Activated naive CD4-positive, alpha-beta T cell treated with anti-CD3 and anti-CD28 coated beads, Interleukin-2, amount 50 U/mL, for 72 hours (primary cell): ENCODE measurements around the gene HORMAD1. TPM values are rescaled to one million over a fixed set of nuclear protein-coding genes. Genes with fewer than 3 reads are reported as not detected.
A peak's percentile ranks its signal among the peaks of the same experiment; 100 is the strongest.
"Not testable (repeated sequence)": the region's sequence is repeated elsewhere in the genome, so short reads cannot be mapped to it uniquely, and the experiment has no call there.

Source experiments
- ATAC-seq, 2 donors: fragments of 150-1000 bp; cut with Tn5 transposase; 2 replicates each; pipeline ENCODE4 v1.10.0; 2021; ENCODE audit warnings: mild to moderate bottlenecking in 2 of 2, moderate library complexity in 2 of 2
- DNase-seq, 2 donors: peaks; one replicate each; pipeline ENCODE4 v3.0.0; 2021 to 2022; ENCODE audit warnings: low spot score in 2 of 2
- H3K27ac Mint-ChIP-seq, 2 donors: one replicate each; pipeline ENCODE4 v1.8.0; 2022; ENCODE audit warnings: mild to moderate bottlenecking in 2 of 2, mixed read lengths in 2 of 2
- H3K36me3 Mint-ChIP-seq, 2 donors: one replicate each; pipeline ENCODE4 v1.8.0; 2022; ENCODE audit warnings: mixed read lengths in 2 of 2
- H3K9me3 Mint-ChIP-seq, 2 donors: one replicate each; pipeline ENCODE4 v1.8.0; 2022; ENCODE audit warnings: mixed read lengths in 2 of 2
- total RNA-seq, 2 donors: library from RNA; stranded (reverse); gene quantifications; one replicate each; pipeline ENCODE4 v1.2.3, GENCODE V29; 2022

Gene HORMAD1
- total RNA-seq, 2 donors from 2014 or later: 0.32 TPM; not detected in 1

GRCh38 chr1:150718225-150718891, 2.3 kb downstream of the HORMAD1 start:
- ATAC-seq: no peak
- H3K9me3 Mint-ChIP-seq: no peaks in the 10 kb centered on the region
- no peak for DNase-seq

GRCh38 chr1:150709031-150709430, 11.7 kb downstream of the HORMAD1 start:
- H3K9me3 Mint-ChIP-seq: not testable (repeated sequence)

More at GRCh38 chr1:150718225-150718891, 2.3 kb downstream of the HORMAD1 start:
- H3K36me3 Mint-ChIP-seq: no peaks in the 10 kb centered on the region
- no peak overlapping the region for H3K27ac Mint-ChIP-seq

GRCh38 chr1:150708595-150708994, 12.1 kb downstream of the HORMAD1 start:
- H3K36me3 Mint-ChIP-seq: no peaks in the 10 kb centered on the region
- H3K27ac Mint-ChIP-seq: no peak overlapping the region
- H3K9me3 Mint-ChIP-seq: no peaks in the 10 kb centered on the region
- DNase-seq (peak in 1 of 2 donors; percentile 23), ATAC-seq (peak; percentile 73 to 83)

More at GRCh38 chr1:150709031-150709430, 11.7 kb downstream of the HORMAD1 start:
- DNase-seq, H3K27ac Mint-ChIP-seq, H3K36me3 Mint-ChIP-seq: not testable (repeated sequence)
- ATAC-seq: peak in 1 of 2 donors; percentile 16

GRCh38 chr1:150706091-150706490, 14.6 kb downstream of the HORMAD1 start:
- Mint-ChIP-seq H3K36me3 (no peaks in the 10 kb centered on the region), H3K9me3 (no peaks in the 10 kb centered on the region), H3K27ac (no peak overlapping the region)
- no peak for ATAC-seq
- no peak for DNase-seq

GRCh38 chr1:150703427-150703826, 17.3 kb downstream of the HORMAD1 start:
- DNase-seq (no peak), ATAC-seq (no peak)
- Mint-ChIP-seq H3K9me3 (no peaks in the 10 kb centered on the region), H3K36me3 (no peaks in the 10 kb centered on the region), H3K27ac (no peak overlapping the region)

GRCh38 chr1:150696995-150697927, 23.4 kb downstream of the HORMAD1 start, which contains the start of gene GOLPH3L:
Gene GOLPH3L (minus strand): TSS chr1:150697154. CDS start chr1:150694838, 2,316 bp downstream.
- peak; percentile 100 for ATAC-seq
- Mint-ChIP-seq H3K9me3 (no peaks in the 10 kb centered on the region), H3K36me3 (peaks cover 0 to 9% of the 10 kb centered on the region in 2 donors), H3K27ac (peak within 1 kb of the TSS; percentile 85 to 96)
- peak; percentile 85 to 90 for DNase-seq

GRCh38 chr1:150696590-150696989, 24.1 kb downstream of the HORMAD1 start:
- H3K36me3 Mint-ChIP-seq: peaks cover 0 to 11% of the 10 kb centered on the region in 2 donors
- ATAC-seq: no peak
- DNase-seq: no peak
- peak overlapping the region; percentile 85 to 96 for H3K27ac Mint-ChIP-seq
- H3K9me3 Mint-ChIP-seq: no peaks in the 10 kb centered on the region

- DNase-seq (no peak), ATAC-seq (no peak)
- H3K9me3 Mint-ChIP-seq: no peaks in the 10 kb centered on the region
- H3K36me3 Mint-ChIP-seq: peaks cover 0 to 15% of the 10 kb centered on the region in 2 donors
- H3K27ac Mint-ChIP-seq: peak overlapping the region; percentile 18 to 85
These were observed 24.5 kb downstream of the HORMAD1 start for GRCh38 chr1:150696162-150696561.

GRCh38 chr1:150695561-150695960, 25.1 kb downstream of the HORMAD1 start:
- H3K36me3 Mint-ChIP-seq: peaks cover 0 to 15% of the 10 kb centered on the region in 2 donors
- DNase-seq: no peak
- H3K9me3 Mint-ChIP-seq: no peaks in the 10 kb centered on the region
- no peak overlapping the region for H3K27ac Mint-ChIP-seq
- ATAC-seq: no peak

GRCh38 chr1:150692720-150693119, 28.0 kb downstream of the HORMAD1 start:
- no peaks in the 10 kb centered on the region for H3K9me3 Mint-ChIP-seq
- no peak for DNase-seq
- ATAC-seq: no peak
- peaks cover 0 to 22% of the 10 kb centered on the region in 2 donors for H3K36me3 Mint-ChIP-seq
- H3K27ac Mint-ChIP-seq: no peak overlapping the region

- DNase-seq (no peak), ATAC-seq (no peak)
- peaks cover 0 to 13% of the 10 kb centered on the region in 2 donors for H3K36me3 Mint-ChIP-seq
- H3K27ac Mint-ChIP-seq: no peak overlapping the region
- H3K9me3 Mint-ChIP-seq: no peaks in the 10 kb centered on the region
These were observed 31.9 kb downstream of the HORMAD1 start for GRCh38 chr1:150688763-150689162.

- no peaks in the 10 kb centered on the region for H3K9me3 Mint-ChIP-seq
- no peak overlapping the region for H3K27ac Mint-ChIP-seq
- ATAC-seq (no peak), DNase-seq (no peak)
- H3K36me3 Mint-ChIP-seq: peaks cover 0 to 8% of the 10 kb centered on the region in 2 donors
These were observed 34.4 kb downstream of the HORMAD1 start for GRCh38 chr1:150686275-150686674.

GRCh38 chr1:150683914-150684313, 36.8 kb downstream of the HORMAD1 start:
- no peaks in the 10 kb centered on the region for H3K9me3 Mint-ChIP-seq
- no peak for ATAC-seq

GRCh38 chr1:150678988-150679387, 41.7 kb downstream of the HORMAD1 start:
- no peaks in the 10 kb centered on the region for H3K9me3 Mint-ChIP-seq
- DNase-seq (no peak), ATAC-seq (no peak)
- H3K27ac Mint-ChIP-seq: no peak overlapping the region
- peaks cover 0 to 5% of the 10 kb centered on the region in 2 donors for H3K36me3 Mint-ChIP-seq

More at GRCh38 chr1:150683914-150684313, 36.8 kb downstream of the HORMAD1 start:
- Mint-ChIP-seq H3K36me3 (peaks cover 0 to 6% of the 10 kb centered on the region in 2 donors), H3K27ac (no peak overlapping the region)
- DNase-seq: no peak

- Mint-ChIP-seq H3K9me3 (no peaks in the 10 kb centered on the region), H3K27ac (no peak overlapping the region), H3K36me3 (peaks cover 0 to 5% of the 10 kb centered on the region in 2 donors)
- no peak for ATAC-seq
- no peak for DNase-seq
These were observed 45.8 kb downstream of the HORMAD1 start for GRCh38 chr1:150674881-150675280.

- DNase-seq (no peak), ATAC-seq (no peak)
- Mint-ChIP-seq H3K27ac (peak overlapping the region in 1 of 2 donors; percentile 59), H3K9me3 (no peaks in the 10 kb centered on the region), H3K36me3 (peaks cover 4 to 10% of the 10 kb centered on the region in 2 donors)
These were observed 57.4 kb downstream of the HORMAD1 start for GRCh38 chr1:150663321-150663720.

GRCh38 chr1:150662811-150663210, 57.9 kb downstream of the HORMAD1 start:
- H3K27ac Mint-ChIP-seq: no peak overlapping the region
- no peak for DNase-seq
- H3K36me3 Mint-ChIP-seq: peaks cover 4 to 10% of the 10 kb centered on the region in 2 donors
- no peak for ATAC-seq
- no peaks in the 10 kb centered on the region for H3K9me3 Mint-ChIP-seq
